IMR-90 (cell line): ENCODE measurements around the gene GRID1. TPM values are rescaled to one million over a fixed set of nuclear protein-coding genes. Genes with fewer than 3 reads are reported as not detected.

ENCODE experiments used
- ATAC-seq: fragments of 200-7000 bp; cut with Tn5 transposase; 2 replicates; pipeline ENCODE4 v1.9.1; 2020; ENCODE audit warnings: low read depth, mild to moderate bottlenecking, moderate library complexity
- BruUV-seq: library from RNA; stranded (reverse); fragments of 400-500 nt; replicated peaks from 2 replicates; lab custom pipeline; 2021; lab: Mats Ljungman, UMichigan
- CTCF ChIA-PET: fragments of 300-600 bp; formaldehyde crosslinking; extraction: SDS; loops from one replicate; lab custom pipeline; 2021; ENCODE audit warnings: antibody characterized with exemption; lab: Yijun Ruan, JAX
- POLR2A ChIA-PET: fragments of 300-600 bp; sonication (Branson Sonifier 250); formaldehyde crosslinking; loops from one replicate; lab custom pipeline; 2022; ENCODE audit warnings: antibody characterized with exemption; ENCODE audit not compliant: unreplicated experiment; lab: Charles Lee
- DNase-seq: peaks from one replicate; pipeline ENCODE4 v3.0.0; 2013
- H2AFZ ChIP-seq: replicated peaks from 2 replicates; pipeline ENCODE3; 2013; ENCODE audit warnings: low read length, mild to moderate bottlenecking; ENCODE audit not compliant: poor library complexity
- H2AK5ac ChIP-seq: 2 replicates; pipeline ENCODE4 v1.6.1; 2013; ENCODE audit warnings: low read depth, low read length, inconsistent platforms
- H2AK9ac ChIP-seq: replicated peaks from 2 replicates; pipeline ENCODE3; 2013; ENCODE audit warnings: mild to moderate bottlenecking, low read depth, low read length, moderate library complexity; ENCODE audit not compliant: poor library complexity
- H2BK120ac ChIP-seq: 2 replicates; pipeline ENCODE4 v1.6.1; 2013; ENCODE audit warnings: low read depth, low read length, inconsistent platforms
- H2BK15ac ChIP-seq: 3 replicates; pipeline ENCODE4 v1.6.1; 2013; ENCODE audit warnings: low read depth, low read length, inconsistent platforms
- H2BK20ac ChIP-seq: 2 replicates; pipeline ENCODE4 v1.6.1; 2013; ENCODE audit warnings: low read depth, mild to moderate bottlenecking, inconsistent platforms, low read length, moderate library complexity
- H2BK5ac ChIP-seq: 2 replicates; pipeline ENCODE4 v1.6.1; 2013; ENCODE audit warnings: mild to moderate bottlenecking, low read depth, low read length, inconsistent platforms; ENCODE audit not compliant: poor library complexity, severe bottlenecking
- H3K14ac ChIP-seq: replicated peaks from 2 replicates; pipeline ENCODE4 v1.6.1; 2013; ENCODE audit warnings: low read depth, low read length, inconsistent platforms
- H3K18ac ChIP-seq: 2 replicates; pipeline ENCODE4 v1.6.1; 2013; ENCODE audit warnings: low read depth, low read length, control low read depth
- H3K23ac ChIP-seq: 2 replicates; pipeline ENCODE4 v1.6.1; 2013; ENCODE audit warnings: low read depth, low read length, inconsistent platforms
- H3K27ac ChIP-seq: 2 replicates; pipeline ENCODE4 v1.5.1; 2013; ENCODE audit warnings: mild to moderate bottlenecking, control low read depth, low read length; ENCODE audit not compliant: insufficient read depth
- H3K27me3 ChIP-seq: 2 replicates; pipeline ENCODE4 v1.6.1; 2013; ENCODE audit warnings: low read length; ENCODE audit not compliant: control insufficient read depth, insufficient read depth
- H3K36me3 ChIP-seq: 2 replicates; pipeline ENCODE4 v1.6.1; 2013; ENCODE audit warnings: low read length, mixed read lengths; ENCODE audit not compliant: control insufficient read depth, insufficient read depth
- H3K4ac ChIP-seq: 2 replicates; pipeline ENCODE4 v1.6.1; 2013; ENCODE audit warnings: low read depth, low read length, inconsistent platforms
- H3K4me1 ChIP-seq: 2 replicates; pipeline ENCODE4 v1.6.1; 2013; ENCODE audit warnings: low read length, mixed read lengths; ENCODE audit not compliant: control insufficient read depth, insufficient read depth
- H3K4me2 ChIP-seq: 2 replicates; pipeline ENCODE4 v1.6.1; 2013; ENCODE audit warnings: low read depth, mild to moderate bottlenecking, control low read depth, low read length, moderate library complexity
- H3K4me3 ChIP-seq: 2 replicates; pipeline ENCODE4 v1.5.1; 2013; ENCODE audit warnings: low read depth, mild to moderate bottlenecking, control low read depth, low read length, moderate library complexity; ENCODE audit not compliant: insufficient read depth
- H3K56ac ChIP-seq: 2 replicates; pipeline ENCODE4 v1.6.1; 2013; ENCODE audit warnings: low read length, inconsistent platforms; ENCODE audit not compliant: insufficient read depth; ENCODE audit errors: extremely low read depth
- H3K79me1 ChIP-seq, 2 experiments: 2 replicates each; pipeline ENCODE4 v1.6.1; 2013; ENCODE audit warnings: low read length in 2 of 2, inconsistent platforms in 1 of 2, low read depth in 1 of 2
- H3K9ac ChIP-seq: 2 replicates; pipeline ENCODE4 v1.6.1; 2013; ENCODE audit warnings: low read depth, low read length, control low read depth
- H3K9me1 ChIP-seq: 2 replicates; pipeline ENCODE4 v1.6.1; 2013; ENCODE audit warnings: low read length, inconsistent platforms; ENCODE audit not compliant: insufficient read depth
- H3K9me3 ChIP-seq: 2 replicates; pipeline ENCODE4 v1.6.1; 2013; ENCODE audit warnings: low read length; ENCODE audit not compliant: control insufficient read depth, insufficient read depth
- H4K20me1 ChIP-seq: 2 replicates; pipeline ENCODE4 v1.6.1; 2013; ENCODE audit warnings: low read length, inconsistent platforms; ENCODE audit not compliant: insufficient read depth
- H4K5ac ChIP-seq: 2 replicates; pipeline ENCODE4 v1.6.1; 2013; ENCODE audit warnings: mild to moderate bottlenecking, low read depth, low read length, control low read depth
- H4K8ac ChIP-seq, 2 experiments: 2 replicates each; pipeline ENCODE4 v1.6.1; 2013; ENCODE audit warnings: low read depth in 2 of 2, low read length in 2 of 2, control low read depth in 1 of 2, inconsistent platforms in 1 of 2
- H4K91ac ChIP-seq: 2 replicates; pipeline ENCODE4 v1.6.1; 2013; ENCODE audit warnings: low read depth, low read length, inconsistent platforms; ENCODE audit not compliant: insufficient read depth
- BHLHE40 ChIP-seq: fragments of 150-350 bp; IDR thresholded peaks from 2 replicates; pipeline ENCODE4 v1.6.1; 2016; ENCODE audit warnings: mild to moderate bottlenecking, low read depth, low read length
- CEBPB ChIP-seq: IDR thresholded peaks from 2 replicates; pipeline ENCODE4 v1.6.1; 2012; ENCODE audit warnings: low read depth, low read length, improper control_type of control experiment
- CHD1 ChIP-seq: IDR thresholded peaks from 2 replicates; pipeline ENCODE4 v1.6.1; 2012; ENCODE audit warnings: low read depth, low read length, improper control_type of control experiment
- CTCF ChIP-seq: conservative IDR thresholded peaks from 2 replicates; pipeline ENCODE4 v1.5.1; 2012; ENCODE audit warnings: mild to moderate bottlenecking, low read depth, low read length, improper control_type of control experiment
- ELK1 ChIP-seq: fragments of 150-350 bp; IDR thresholded peaks from 2 replicates; pipeline ENCODE4 v1.6.1; 2016; ENCODE audit warnings: low read depth, mild to moderate bottlenecking, low read length, moderate library complexity, borderline replicate concordance
- FOS ChIP-seq: fragments of 150-350 bp; IDR thresholded peaks from 2 replicates; pipeline ENCODE4 v1.6.1; 2016; ENCODE audit warnings: low read depth, low read length
- MAZ ChIP-seq: IDR thresholded peaks from 2 replicates; pipeline ENCODE4 v1.6.1; 2012; ENCODE audit warnings: low read depth, mild to moderate bottlenecking, low read length, improper control_type of control experiment, moderate library complexity, borderline replicate concordance
- MXI1 ChIP-seq: IDR thresholded peaks from 2 replicates; pipeline ENCODE4 v1.6.1; 2012; ENCODE audit warnings: low read depth, mild to moderate bottlenecking, low read length, moderate library complexity, borderline replicate concordance
- NFE2L2 ChIP-seq: fragments of 150-350 bp; IDR thresholded peaks from 2 replicates; pipeline ENCODE4 v1.6.1; 2016; ENCODE audit warnings: low read depth, mild to moderate bottlenecking, low read length
- POLR2A ChIP-seq: IDR thresholded peaks from 2 replicates; pipeline ENCODE4 v1.6.1; 2012; ENCODE audit warnings: mild to moderate bottlenecking, low read depth, low read length
- RAD21 ChIP-seq: IDR thresholded peaks from 2 replicates; pipeline ENCODE4 v1.6.1; 2012; ENCODE audit warnings: low read length, improper control_type of control experiment
- RCOR1 ChIP-seq: IDR thresholded peaks from 2 replicates; pipeline ENCODE4 v1.6.1; 2012; ENCODE audit warnings: mild to moderate bottlenecking, low read length, improper control_type of control experiment; ENCODE audit not compliant: insufficient replicate concordance
- RFX5 ChIP-seq: IDR thresholded peaks from 2 replicates; pipeline ENCODE4 v1.8.0; 2012; ENCODE audit warnings: low read depth, mild to moderate bottlenecking, low read length, moderate library complexity
- SMC3 ChIP-seq: fragments of 150-350 bp; IDR thresholded peaks from 2 replicates; pipeline ENCODE4 v1.6.1; 2016; ENCODE audit warnings: low read depth, mild to moderate bottlenecking, antibody characterized with exemption, low read length, moderate library complexity
- WGBS, 2 experiments: methylation state at CpG; one replicate each; pipeline versions ENCODE4 v1.1.5 to v1.1.7; 2013; ENCODE audit warnings: missing lambda C conversion rate in 2 of 2; ENCODE audit not compliant: insufficient read length in 1 of 2; ENCODE audit errors: extremely low coverage in 2 of 2; 5-methylcytosine and 5-hydroxymethylcytosine counted together
- dilution Hi-C: fragments of 300-500 bp; cut with HindIII; formaldehyde crosslinking; loops from one replicate; pipeline ENCODE4 v1.14.3; 2018; ENCODE audit warnings: low sequenced_read_pairs; ENCODE audit not compliant: unreplicated experiment
- in situ Hi-C: fragments of 300-500 bp; cut with MboI; formaldehyde crosslinking; loops from 3 replicates; pipeline ENCODE4 v1.14.3; 2019; ENCODE audit warnings: low sequenced_read_pairs, inconsistent platforms, mixed read lengths
- intact Hi-C: fragments of 100-400 bp; cut with micrococcal nuclease; formaldehyde crosslinking; loops from 2 replicates; pipeline ENCODE4 v1.10.0; 2022
- polyA plus RNA-seq, 3 experiments: library from polyadenylated mRNA; depleted of rRNA; stranded (reverse); fragments of >200 nt; gene quantifications; 2 replicates each; pipeline ENCODE4 v1.2.3, GENCODE V29; 2012; ENCODE audit warnings: low replicate concordance in 1 of 3
- total RNA-seq: library from RNA; depleted of rRNA; stranded (reverse); fragments of >200 nt; gene quantifications from 2 replicates; pipeline ENCODE4 v1.2.3, GENCODE V29; 2012
- TF ChIP-seq, protein P1 (sequence below): fragments of 150-350 bp; IDR thresholded peaks from 2 replicates; pipeline ENCODE4 v1.6.1; 2017; ENCODE audit warnings: mild to moderate bottlenecking, antibody characterized with exemption, low read length, low read depth

GRID1 gene
- total and polyA plus RNA-seq, 2 of the 4 experiments (the other 2 are of a cell fraction), result not detected

GRCh38 chr10:86067436-86068050, 299.1 kb downstream of the GRID1 start:
- dilution Hi-C loops, result no loop called here
- H3K36me3 ChIP-seq, result no peaks in the 10 kb centered on the region
- no peak overlapping the region for H2AK9ac ChIP-seq
- DNase-seq (no peak), ATAC-seq (no peak)
- H2AK5ac ChIP-seq, result no peak overlapping the region
- H3K4ac ChIP-seq, result no peak overlapping the region
- POLR2A ChIA-PET, result no interaction called here
- TF ChIP-seq CHD1 (no peak), NFE2L2 (no peak), BHLHE40 (no peak), RFX5 (no peak), RAD21 (no peak), CTCF (no peak), ELK1 (no peak), MAZ (no peak), POLR2A (no peak), CEBPB (no peak), MXI1 (no peak), SMC3 (no peak), RCOR1 (no peak), FOS (no peak)
- TF ChIP-seq, protein P1, sequence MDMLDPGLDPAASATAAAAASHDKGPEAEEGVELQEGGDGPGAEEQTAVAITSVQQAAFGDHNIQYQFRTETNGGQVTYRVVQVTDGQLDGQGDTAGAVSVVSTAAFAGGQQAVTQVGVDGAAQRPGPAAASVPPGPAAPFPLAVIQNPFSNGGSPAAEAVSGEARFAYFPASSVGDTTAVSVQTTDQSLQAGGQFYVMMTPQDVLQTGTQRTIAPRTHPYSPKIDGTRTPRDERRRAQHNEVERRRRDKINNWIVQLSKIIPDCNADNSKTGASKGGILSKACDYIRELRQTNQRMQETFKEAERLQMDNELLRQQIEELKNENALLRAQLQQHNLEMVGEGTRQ, result no peak
- in situ Hi-C loops, result no loop called here
- H4K91ac ChIP-seq, result no peak overlapping the region
- no peak overlapping the region for H3K56ac ChIP-seq
- H3K27me3 ChIP-seq, result no peaks in the 10 kb centered on the region
- no peak overlapping the region for H4K8ac ChIP-seq
- no peaks in the 10 kb centered on the region for H3K9me3 ChIP-seq
- no peaks in the 10 kb centered on the region for H3K4me1 ChIP-seq
- no peak overlapping the region for H3K14ac ChIP-seq
- H2BK20ac ChIP-seq, result no peak overlapping the region
- no peak overlapping the region for H3K18ac ChIP-seq
- no peak overlapping the region for H3K4me3 ChIP-seq
- no peak overlapping the region for H2AFZ ChIP-seq
- no peak overlapping the region for H3K4me2 ChIP-seq
- CTCF ChIA-PET, result no interaction called here
- no peaks in the 10 kb centered on the region for H4K20me1 ChIP-seq
- H3K27ac ChIP-seq, result no peak overlapping the region
- H4K5ac ChIP-seq, result no peak overlapping the region
- H3K23ac ChIP-seq, result no peak overlapping the region
- no peak overlapping the region for H2BK15ac ChIP-seq
- no peak overlapping the region for H2BK5ac ChIP-seq
- intact Hi-C loops, result no loop called here
- no peak overlapping the region for H2BK120ac ChIP-seq
- no peak overlapping the region for H3K9ac ChIP-seq
- H3K79me1 ChIP-seq, result no peaks in the 10 kb centered on the region
- no peaks in the 10 kb centered on the region for H3K9me1 ChIP-seq
- no TSS peak for BruUV-seq
- no CpG with 5 or more reads among the region's 5 CpGs for WGBS, 2 experiments
